DOHH2 (cell line): ENCODE data around the gene TIMM23B.
"Not testable (repeated sequence)": the region's sequence is repeated elsewhere in the genome, so short reads cannot be mapped to it uniquely, and the experiment has no call there.

Source experiments
- H3F3A ChIP-seq: fragments of 200-600 bp; sonication (generic), shearing (Covaris generic); 2 replicates; pipeline ENCODE4 v1.6.0; 2016; ENCODE audit warnings: antibody characterized with exemption, mild to moderate bottlenecking; ENCODE audit not compliant: control insufficient read depth, insufficient read depth
- H3K27ac ChIP-seq: fragments of 200-600 bp; sonication (generic); 2 replicates; pipeline ENCODE4 v1.5.1; 2014; ENCODE audit warnings: low read depth, mild to moderate bottlenecking, low read length, moderate library complexity
- H3K27me3 ChIP-seq: fragments of 200-600 bp; sonication (generic); 2 replicates; pipeline ENCODE4 v1.6.1; 2014; ENCODE audit warnings: mild to moderate bottlenecking, low read length, mixed read lengths; ENCODE audit not compliant: control insufficient read depth
- H3K36me3 ChIP-seq: fragments of 200-600 bp; sonication (generic); 2 replicates; pipeline ENCODE4 v1.6.1; 2014; ENCODE audit warnings: mild to moderate bottlenecking, low read length, moderate library complexity, mixed read lengths; ENCODE audit not compliant: control insufficient read depth
- H3K4me1 ChIP-seq: fragments of 200-600 bp; sonication (generic); 2 replicates; pipeline ENCODE4 v1.6.1; 2014; ENCODE audit warnings: mild to moderate bottlenecking, low read length, mixed read lengths; ENCODE audit not compliant: control insufficient read depth
- H3K4me2 ChIP-seq: fragments of 200-600 bp; sonication (generic); 2 replicates; pipeline ENCODE4 v1.6.0; 2014; ENCODE audit warnings: mild to moderate bottlenecking, low read length, moderate library complexity
- H3K4me3 ChIP-seq: fragments of 200-600 bp; sonication (generic); 2 replicates; pipeline ENCODE4 v1.5.1; 2014; ENCODE audit warnings: mild to moderate bottlenecking, low read length, mixed read lengths
- H3K79me2 ChIP-seq: fragments of 200-600 bp; sonication (generic); 2 replicates; pipeline ENCODE4 v1.6.1; 2014; ENCODE audit warnings: mild to moderate bottlenecking, low read length, mixed read lengths; ENCODE audit not compliant: control insufficient read depth
- H3K9me2 ChIP-seq: fragments of 200-600 bp; sonication (generic); replicated peaks from 2 replicates; pipeline ENCODE4 v1.6.1; 2014; ENCODE audit warnings: mild to moderate bottlenecking, low read length, mixed read lengths; ENCODE audit not compliant: control insufficient read depth
- H3K9me3 ChIP-seq: fragments of 200-600 bp; sonication (generic); 2 replicates; pipeline ENCODE4 v1.6.1; 2014; ENCODE audit warnings: antibody characterized with exemption, low read length, mixed read lengths; ENCODE audit not compliant: control insufficient read depth, insufficient read depth
- H4K20me1 ChIP-seq: fragments of 200-600 bp; sonication (generic); 2 replicates; pipeline ENCODE4 v1.6.0; 2014; ENCODE audit warnings: low read depth, mild to moderate bottlenecking, antibody characterized with exemption, low read length, moderate library complexity; ENCODE audit not compliant: control insufficient read depth, insufficient read depth

Gene TIMM23B

DNA sequence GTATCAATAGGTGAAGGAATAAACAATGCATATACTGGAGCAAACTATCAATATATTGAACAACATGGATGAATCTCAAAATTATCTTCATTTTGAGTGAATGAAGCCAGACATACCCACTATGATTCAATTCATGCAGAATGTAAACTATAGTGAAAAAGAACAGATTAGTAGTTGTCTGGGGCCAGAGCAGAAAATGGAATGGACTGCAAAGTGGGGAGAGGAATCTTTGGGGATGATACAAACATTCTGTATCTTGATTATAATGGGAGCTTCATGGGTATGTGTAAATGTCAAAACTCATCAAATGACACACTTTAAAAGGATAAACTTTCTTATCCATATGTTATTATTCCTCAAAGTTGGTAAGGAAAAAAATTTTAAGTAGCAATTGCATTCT is 23.9 kb upstream of the TIMM23B start:
- not testable (repeated sequence) for H4K20me1 ChIP-seq, H3K27me3 ChIP-seq, H3K4me3 ChIP-seq, H3K4me2 ChIP-seq, H3K9me3 ChIP-seq, H3K79me2 ChIP-seq, H3K27ac ChIP-seq, H3K4me1 ChIP-seq, H3F3A ChIP-seq, H3K9me2 ChIP-seq
- peaks cover 12% of the 10 kb centered on the region for H3K36me3 ChIP-seq

DNA sequence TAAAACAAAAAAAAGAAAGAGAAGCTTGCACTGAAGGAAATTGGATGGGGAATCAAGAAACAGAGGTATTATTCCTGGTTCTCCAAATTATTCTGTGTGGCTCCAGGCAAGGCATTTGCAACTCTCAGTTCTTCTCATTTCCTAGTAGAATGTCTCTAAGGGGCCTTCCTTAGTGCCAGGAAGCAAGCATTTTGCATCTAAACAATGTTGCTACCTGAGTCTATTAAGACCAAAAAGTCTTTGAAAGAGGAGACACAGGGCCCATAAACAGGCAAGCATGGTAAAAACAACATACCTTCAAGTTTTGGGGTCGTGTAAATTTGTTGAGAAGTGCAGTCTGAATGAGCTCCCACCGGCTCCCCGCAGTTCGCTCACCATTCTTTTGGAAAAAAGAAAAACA is 19.8 kb upstream of the TIMM23B start:
- H4K20me1 ChIP-seq, H3K27me3 ChIP-seq, H3K27ac ChIP-seq, H3K9me2 ChIP-seq, H3K9me3 ChIP-seq, H3K4me1 ChIP-seq, H3F3A ChIP-seq, H3K79me2 ChIP-seq, H3K4me3 ChIP-seq, H3K36me3 ChIP-seq, H3K4me2 ChIP-seq: not testable (repeated sequence)

DNA sequence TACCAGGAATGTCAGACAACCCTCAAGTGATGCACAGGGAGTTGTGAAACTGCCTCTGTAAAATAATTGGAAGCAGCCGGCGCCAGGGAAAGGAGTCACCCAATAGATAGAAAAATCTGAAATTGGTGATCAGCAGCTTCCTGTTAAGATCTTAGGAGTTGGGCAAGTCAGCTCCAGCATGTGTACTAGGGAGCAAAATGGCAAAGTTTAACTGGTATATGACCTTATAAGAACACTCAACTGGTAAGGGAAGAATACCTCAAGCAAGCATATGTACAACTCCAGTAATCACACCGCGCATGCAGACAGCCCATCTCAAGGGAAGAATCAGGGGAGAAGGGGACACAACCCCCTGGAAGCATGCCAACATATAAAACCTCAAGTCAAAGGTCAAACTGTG is 18.3 kb upstream of the TIMM23B start:
- H3K4me2 ChIP-seq, H3K36me3 ChIP-seq, H3F3A ChIP-seq, H3K9me2 ChIP-seq, H3K27ac ChIP-seq, H3K4me3 ChIP-seq, H3K27me3 ChIP-seq, H3K9me3 ChIP-seq, H4K20me1 ChIP-seq, H3K4me1 ChIP-seq, H3K79me2 ChIP-seq: not testable (repeated sequence)

DNA sequence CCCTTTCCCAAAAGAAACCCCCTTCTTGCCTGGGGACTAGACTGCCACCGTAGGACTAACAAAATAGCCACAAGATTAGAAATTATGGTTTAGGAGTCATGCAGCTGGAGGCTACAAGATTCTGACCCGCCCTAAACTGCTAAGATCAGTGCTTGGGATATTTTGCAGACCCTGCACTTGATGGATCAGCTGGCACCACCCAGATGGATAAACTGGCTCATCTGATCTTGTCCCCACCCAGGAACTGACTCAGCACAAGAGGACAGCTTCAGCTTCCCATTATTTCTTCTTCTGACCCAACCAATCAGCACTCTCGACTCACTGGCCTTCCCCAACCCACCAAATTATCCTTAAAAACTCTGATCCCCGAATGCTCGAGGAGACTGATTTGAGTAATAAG is 10.6 kb upstream of the TIMM23B start:
- not testable (repeated sequence) for H3K27ac ChIP-seq, H3K9me2 ChIP-seq, H3K9me3 ChIP-seq, H3K27me3 ChIP-seq, H3K4me2 ChIP-seq, H3K4me1 ChIP-seq, H3K36me3 ChIP-seq, H4K20me1 ChIP-seq, H3K4me3 ChIP-seq, H3F3A ChIP-seq
- H3K79me2 ChIP-seq = peaks cover 11% of the 10 kb centered on the region

DNA sequence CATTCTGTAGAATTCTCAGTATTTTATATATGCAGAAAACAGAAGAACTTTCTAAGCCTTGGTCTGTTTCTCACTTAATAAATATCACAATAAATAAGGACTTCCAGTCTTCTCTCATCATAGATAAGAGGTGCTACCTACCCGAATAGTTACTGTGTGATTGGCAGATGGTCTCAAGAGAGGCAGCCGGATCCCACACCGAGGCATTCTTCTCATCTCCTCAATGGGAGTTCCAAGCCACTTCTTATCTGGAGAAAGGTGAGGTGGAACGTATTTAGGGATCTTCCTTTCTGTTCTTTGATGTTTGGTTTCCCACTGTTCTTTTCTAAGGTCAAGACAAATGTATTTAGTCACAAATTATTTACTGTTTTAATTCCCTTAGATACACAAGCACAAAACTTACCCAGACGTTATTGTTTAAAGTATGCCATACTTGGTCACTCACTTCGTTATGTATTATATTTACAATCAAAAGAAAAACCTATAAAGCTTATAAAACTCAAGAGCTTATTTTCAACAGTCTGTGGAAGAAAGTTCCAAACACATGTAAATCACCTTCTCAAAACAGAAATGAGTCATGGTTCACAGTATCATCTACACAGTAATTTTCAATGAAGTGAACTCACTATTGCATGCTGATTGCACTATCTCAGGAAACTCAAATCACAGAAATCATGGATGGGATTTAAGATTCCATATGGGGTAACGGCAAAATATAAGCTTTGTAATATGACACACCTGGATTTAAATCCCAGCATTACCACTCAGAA is 9.7 kb upstream of the TIMM23B start:
- not testable (repeated sequence) for H3F3A ChIP-seq, H3K27me3 ChIP-seq, H3K4me2 ChIP-seq, H3K9me2 ChIP-seq, H3K4me1 ChIP-seq, H3K9me3 ChIP-seq, H4K20me1 ChIP-seq, H3K36me3 ChIP-seq, H3K27ac ChIP-seq, H3K4me3 ChIP-seq
- peaks cover 17% of the 10 kb centered on the region for H3K79me2 ChIP-seq

DNA sequence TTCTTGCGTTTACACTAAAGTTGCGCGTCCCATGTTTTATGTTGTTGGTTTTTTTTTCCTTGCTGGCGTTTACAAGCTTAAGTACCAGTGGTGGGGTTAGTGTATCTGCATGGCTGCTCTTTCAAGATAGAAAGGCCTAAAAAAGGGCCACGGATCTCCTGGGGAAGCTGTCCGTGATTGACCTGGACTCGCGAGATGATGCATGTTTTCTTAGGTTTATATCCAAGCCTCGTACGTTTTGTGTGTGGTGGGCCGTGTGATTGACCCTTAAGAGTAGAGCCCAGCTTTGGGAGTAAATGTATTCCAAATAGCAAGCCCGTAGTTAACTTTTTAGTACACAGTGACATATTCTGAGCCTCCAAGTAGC is 469 bp downstream of the TIMM23B start:
- not testable (repeated sequence) for H3K9me3 ChIP-seq

DNA sequence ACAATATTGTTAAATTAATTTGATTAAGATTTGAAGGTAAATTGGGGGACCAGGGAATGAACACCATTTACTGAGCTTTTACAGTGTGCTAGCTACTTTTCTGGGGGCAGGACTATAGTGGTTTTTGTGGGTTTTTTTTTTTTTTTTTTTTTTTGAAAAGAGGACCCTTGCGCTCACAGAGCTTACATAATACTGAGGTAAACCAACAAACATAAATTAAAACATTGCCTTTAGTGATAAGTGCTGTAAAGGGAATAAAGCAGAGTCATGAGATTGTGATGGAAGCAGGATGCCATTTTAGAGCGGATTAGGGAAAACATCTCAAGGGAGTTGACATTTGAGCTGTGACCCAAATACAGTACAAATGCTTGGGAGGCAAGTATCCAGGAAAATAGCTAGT is 1.8 kb downstream of the TIMM23B start:
- not testable (repeated sequence) for H3K27ac ChIP-seq, H3K4me3 ChIP-seq, H3K27me3 ChIP-seq, H3K9me2 ChIP-seq, H3F3A ChIP-seq, H3K9me3 ChIP-seq, H4K20me1 ChIP-seq
- H3K79me2 ChIP-seq = peaks cover 81% of the 10 kb centered on the region
- peaks cover 21% of the 10 kb centered on the region for H3K4me1 ChIP-seq
- H3K4me2 ChIP-seq = peak overlapping the region; percentile 42
- peaks cover 14% of the 10 kb centered on the region for H3K36me3 ChIP-seq

More for the DNA sequence above, 469 bp downstream of the TIMM23B start:
- H4K20me1 ChIP-seq, H3F3A ChIP-seq, H3K9me2 ChIP-seq, H3K27me3 ChIP-seq: not testable (repeated sequence)
- Histone ChIP-seq H3K4me1 (peaks cover 21% of the 10 kb centered on the region), H3K36me3 (peaks cover 14% of the 10 kb centered on the region), H3K79me2 (peaks cover 84% of the 10 kb centered on the region), H3K4me3 (peak overlapping the region; percentile 86), H3K4me2 (peak overlapping the region; percentile 71), H3K27ac (peak overlapping the region; percentile 49)

DNA sequence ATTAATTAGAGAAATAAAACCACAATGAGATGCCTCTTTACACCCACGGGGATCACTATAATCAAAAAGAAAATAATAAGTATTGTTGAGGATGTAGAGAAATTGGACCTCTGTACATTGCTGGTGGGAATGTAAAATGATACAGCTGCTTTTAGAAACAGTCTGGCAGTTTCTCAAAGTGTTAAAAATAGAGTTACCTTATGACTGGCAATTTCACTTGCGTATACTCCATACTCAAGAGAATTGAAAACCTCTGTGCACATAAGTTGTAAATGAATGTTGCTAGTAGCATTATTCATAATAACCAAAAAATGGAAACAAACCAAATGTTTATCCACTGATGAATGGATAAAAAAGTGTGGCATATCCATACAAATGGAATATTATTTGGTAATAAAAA is 6.3 kb downstream of the TIMM23B start:
- not testable (repeated sequence) for H3K4me2 ChIP-seq, H3K9me3 ChIP-seq, H3F3A ChIP-seq, H3K9me2 ChIP-seq, H4K20me1 ChIP-seq, H3K4me3 ChIP-seq, H3K27me3 ChIP-seq, H3K27ac ChIP-seq, H3K4me1 ChIP-seq
- H3K79me2 ChIP-seq = peaks cover 65% of the 10 kb centered on the region
- H3K36me3 ChIP-seq = peaks cover 12% of the 10 kb centered on the region
